ENCODE results near the gene NOTCH1. TPM values are rescaled to one million over a fixed set of nuclear protein-coding genes. Genes with fewer than 3 reads are reported as not detected.

The NOTCH1 gene
- total and polyA plus RNA-seq, 2 of the 13 experiments (the other 11 are each of a cell fraction or from before 2014, with no cell fraction given), result 0.09 to 0.35 TPM

DNA sequence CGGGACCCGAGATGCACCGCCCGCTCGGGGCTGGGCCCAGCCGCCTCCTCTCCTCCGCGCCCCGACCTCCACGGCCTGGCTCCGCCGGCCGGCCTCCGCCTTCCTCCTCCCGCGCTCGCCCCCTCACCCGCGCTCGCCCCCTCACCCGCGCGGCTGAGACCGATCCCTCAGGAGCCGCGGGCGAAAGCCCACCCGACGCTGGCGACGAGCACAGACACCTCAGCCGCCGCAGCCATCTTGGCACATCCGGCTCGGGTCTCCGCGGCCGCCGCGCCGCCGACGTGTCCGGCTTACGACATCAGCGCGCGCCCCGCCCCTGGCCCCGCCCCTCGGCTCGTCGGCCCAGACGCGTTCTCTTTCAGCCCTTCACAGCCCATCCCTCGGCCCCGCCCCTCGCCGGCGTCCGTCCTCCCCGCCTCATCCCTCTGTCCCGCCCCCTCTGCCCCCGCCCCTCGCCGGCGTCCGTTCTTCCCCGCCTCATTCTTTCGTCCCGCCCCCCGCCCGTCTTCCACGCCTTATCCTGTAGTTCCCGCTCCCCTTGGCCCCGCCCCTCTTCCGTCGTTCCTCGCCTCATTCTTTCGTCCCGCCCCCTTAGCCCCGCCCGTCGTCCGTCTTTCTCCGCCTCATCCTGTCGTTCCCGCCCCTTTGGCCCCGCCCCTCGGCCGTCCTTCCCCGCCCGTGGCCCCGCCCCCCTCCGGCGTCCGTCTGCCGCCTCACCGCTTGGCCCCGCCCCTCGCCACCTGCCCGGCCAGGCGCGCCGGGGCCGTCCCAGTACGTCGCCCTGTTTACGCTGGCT, 62.9 kb downstream of the NOTCH1 start, which contains the start of gene SEC16A (continued):
- TF ChIP-seq IRF2 (CRISPR knock-in tag; IDR thresholded peaks at IDR 0.05) (peak; percentile 25; the same call in 1 of the 2 replicates), SP4 (CRISPR knock-in tag; IDR thresholded peaks at IDR 0.05) (peak; percentile 98), ZNF776 (CRISPR knock-in tag; IDR thresholded peaks at IDR 0.05) (peak; percentile 67), KLF6 (CRISPR knock-in tag; IDR thresholded peaks at IDR 0.05) (peak; percentile 34; the same call in 1 of the 2 replicates), SP1 (IDR thresholded peaks at IDR 0.05) (no peak), SP1 (CRISPR knock-in tag; IDR thresholded peaks at IDR 0.05) (peak; percentile 99), ZBTB3 (CRISPR knock-in tag; IDR thresholded peaks at IDR 0.05; ENCODE audit: borderline replicate concordance, low read depth) (no peak), TCF12 (IDR thresholded peaks at IDR 0.05) (no peak), TCF12 (CRISPR knock-in tag; IDR thresholded peaks at IDR 0.05) (peak; percentile 67; the same call in 1 of the 2 replicates), FOSL2 (CRISPR knock-in tag; IDR thresholded peaks at IDR 0.05) (0 out of 2 replicates have a peak, but pooled peaks have one; percentile 14), HDAC2 (CRISPR knock-in tag; IDR thresholded peaks at IDR 0.05) (no peak), JDP2 (CRISPR knock-in tag; IDR thresholded peaks at IDR 0.05; ENCODE audit: borderline replicate concordance) (no peak; the same call in 1 of the 2 replicates), LCORL (IDR thresholded peaks at IDR 0.05) (no peak), LCORL (CRISPR knock-in tag; IDR thresholded peaks at IDR 0.05) (0 out of 2 replicates have a peak, but pooled peaks have one; percentile 33), POLR2AphosphoS5 (IDR thresholded peaks at IDR 0.05; ENCODE audit: low read depth, low read length) (peak; percentile 81), YEATS4 (CRISPR knock-in tag; IDR thresholded peaks at IDR 0.05; ENCODE audit: borderline replicate concordance) (peak; percentile 90), ZNF766 (CRISPR knock-in tag; IDR thresholded peaks at IDR 0.05; ENCODE audit: borderline replicate concordance) (0 out of 2 replicates have a peak, but pooled peaks have one; percentile 42)
- TF ChIP-seq, protein P1, sequence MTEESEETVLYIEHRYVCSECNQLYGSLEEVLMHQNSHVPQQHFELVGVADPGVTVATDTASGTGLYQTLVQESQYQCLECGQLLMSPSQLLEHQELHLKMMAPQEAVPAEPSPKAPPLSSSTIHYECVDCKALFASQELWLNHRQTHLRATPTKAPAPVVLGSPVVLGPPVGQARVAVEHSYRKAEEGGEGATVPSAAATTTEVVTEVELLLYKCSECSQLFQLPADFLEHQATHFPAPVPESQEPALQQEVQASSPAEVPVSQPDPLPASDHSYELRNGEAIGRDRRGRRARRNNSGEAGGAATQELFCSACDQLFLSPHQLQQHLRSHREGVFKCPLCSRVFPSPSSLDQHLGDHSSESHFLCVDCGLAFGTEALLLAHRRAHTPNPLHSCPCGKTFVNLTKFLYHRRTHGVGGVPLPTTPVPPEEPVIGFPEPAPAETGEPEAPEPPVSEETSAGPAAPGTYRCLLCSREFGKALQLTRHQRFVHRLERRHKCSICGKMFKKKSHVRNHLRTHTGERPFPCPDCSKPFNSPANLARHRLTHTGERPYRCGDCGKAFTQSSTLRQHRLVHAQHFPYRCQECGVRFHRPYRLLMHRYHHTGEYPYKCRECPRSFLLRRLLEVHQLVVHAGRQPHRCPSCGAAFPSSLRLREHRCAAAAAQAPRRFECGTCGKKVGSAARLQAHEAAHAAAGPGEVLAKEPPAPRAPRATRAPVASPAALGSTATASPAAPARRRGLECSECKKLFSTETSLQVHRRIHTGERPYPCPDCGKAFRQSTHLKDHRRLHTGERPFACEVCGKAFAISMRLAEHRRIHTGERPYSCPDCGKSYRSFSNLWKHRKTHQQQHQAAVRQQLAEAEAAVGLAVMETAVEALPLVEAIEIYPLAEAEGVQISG (CRISPR knock-in tag; IDR thresholded peaks at IDR 0.05), result peak; percentile 65
- TF ChIP-seq, protein P2, sequence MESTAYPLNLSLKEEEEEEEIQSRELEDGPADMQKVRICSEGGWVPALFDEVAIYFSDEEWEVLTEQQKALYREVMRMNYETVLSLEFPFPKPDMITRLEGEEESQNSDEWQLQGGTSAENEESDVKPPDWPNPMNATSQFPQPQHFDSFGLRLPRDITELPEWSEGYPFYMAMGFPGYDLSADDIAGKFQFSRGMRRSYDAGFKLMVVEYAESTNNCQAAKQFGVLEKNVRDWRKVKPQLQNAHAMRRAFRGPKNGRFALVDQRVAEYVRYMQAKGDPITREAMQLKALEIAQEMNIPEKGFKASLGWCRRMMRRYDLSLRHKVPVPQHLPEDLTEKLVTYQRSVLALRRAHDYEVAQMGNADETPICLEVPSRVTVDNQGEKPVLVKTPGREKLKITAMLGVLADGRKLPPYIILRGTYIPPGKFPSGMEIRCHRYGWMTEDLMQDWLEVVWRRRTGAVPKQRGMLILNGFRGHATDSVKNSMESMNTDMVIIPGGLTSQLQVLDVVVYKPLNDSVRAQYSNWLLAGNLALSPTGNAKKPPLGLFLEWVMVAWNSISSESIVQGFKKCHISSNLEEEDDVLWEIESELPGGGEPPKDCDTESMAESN (CRISPR knock-in tag; conservative IDR thresholded peaks at IDR 0.05), result peak; percentile 73; the same call in 1 of the 2 replicates
- TF ChIP-seq, protein P3, sequence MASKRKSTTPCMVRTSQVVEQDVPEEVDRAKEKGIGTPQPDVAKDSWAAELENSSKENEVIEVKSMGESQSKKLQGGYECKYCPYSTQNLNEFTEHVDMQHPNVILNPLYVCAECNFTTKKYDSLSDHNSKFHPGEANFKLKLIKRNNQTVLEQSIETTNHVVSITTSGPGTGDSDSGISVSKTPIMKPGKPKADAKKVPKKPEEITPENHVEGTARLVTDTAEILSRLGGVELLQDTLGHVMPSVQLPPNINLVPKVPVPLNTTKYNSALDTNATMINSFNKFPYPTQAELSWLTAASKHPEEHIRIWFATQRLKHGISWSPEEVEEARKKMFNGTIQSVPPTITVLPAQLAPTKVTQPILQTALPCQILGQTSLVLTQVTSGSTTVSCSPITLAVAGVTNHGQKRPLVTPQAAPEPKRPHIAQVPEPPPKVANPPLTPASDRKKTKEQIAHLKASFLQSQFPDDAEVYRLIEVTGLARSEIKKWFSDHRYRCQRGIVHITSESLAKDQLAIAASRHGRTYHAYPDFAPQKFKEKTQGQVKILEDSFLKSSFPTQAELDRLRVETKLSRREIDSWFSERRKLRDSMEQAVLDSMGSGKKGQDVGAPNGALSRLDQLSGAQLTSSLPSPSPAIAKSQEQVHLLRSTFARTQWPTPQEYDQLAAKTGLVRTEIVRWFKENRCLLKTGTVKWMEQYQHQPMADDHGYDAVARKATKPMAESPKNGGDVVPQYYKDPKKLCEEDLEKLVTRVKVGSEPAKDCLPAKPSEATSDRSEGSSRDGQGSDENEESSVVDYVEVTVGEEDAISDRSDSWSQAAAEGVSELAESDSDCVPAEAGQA (IDR thresholded peaks at IDR 0.05; ENCODE audit: low read depth), result peak; percentile 76; the same call in 1 of the 2 replicates
- TF ChIP-seq, protein P3 (CRISPR knock-in tag; IDR thresholded peaks at IDR 0.05; ENCODE audit: borderline replicate concordance), result peak; percentile 80; the same call in 1 of the 2 replicates
